DND-41 (cell line): Measurements from ENCODE around the gene RHOV.

Source experiments
- EZH2 ChIP-seq: IDR thresholded peaks from 3 replicates; pipeline ENCODE4 v1.6.1; 2012; ENCODE audit warnings: borderline replicate concordance, low read depth, mild to moderate bottlenecking, moderate library complexity, low read length, inconsistent platforms; ENCODE audit not compliant: severe bottlenecking
- TF ChIP-seq, protein P1 (sequence below): IDR thresholded peaks from 2 replicates; pipeline ENCODE4 v1.5.1; 2012; ENCODE audit warnings: borderline replicate concordance, low read length, moderate library complexity, mild to moderate bottlenecking; ENCODE audit not compliant: poor library complexity, severe bottlenecking; ENCODE audit errors: extremely low read depth

DNA sequence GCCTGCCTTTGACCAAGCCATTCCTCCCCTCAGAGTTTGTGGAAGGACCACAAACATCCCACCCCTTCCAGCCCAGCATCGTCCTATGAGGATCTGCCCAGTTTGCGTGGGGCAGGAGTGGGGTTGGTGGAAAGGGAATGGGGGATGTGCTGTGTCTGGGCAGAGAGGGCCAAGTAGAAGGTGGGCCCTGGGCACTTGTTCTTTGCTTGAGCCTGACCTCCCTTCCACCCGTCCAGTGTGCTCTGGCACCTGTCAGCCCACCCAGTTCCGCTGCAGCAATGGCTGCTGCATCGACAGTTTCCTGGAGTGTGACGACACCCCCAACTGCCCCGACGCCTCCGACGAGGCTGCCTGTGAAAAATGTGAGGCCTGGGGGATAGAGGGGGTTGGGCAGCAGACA lies 19.9 kb downstream of the RHOV start:
- no peak for TF ChIP-seq EZH2
- TF ChIP-seq, protein P1, sequence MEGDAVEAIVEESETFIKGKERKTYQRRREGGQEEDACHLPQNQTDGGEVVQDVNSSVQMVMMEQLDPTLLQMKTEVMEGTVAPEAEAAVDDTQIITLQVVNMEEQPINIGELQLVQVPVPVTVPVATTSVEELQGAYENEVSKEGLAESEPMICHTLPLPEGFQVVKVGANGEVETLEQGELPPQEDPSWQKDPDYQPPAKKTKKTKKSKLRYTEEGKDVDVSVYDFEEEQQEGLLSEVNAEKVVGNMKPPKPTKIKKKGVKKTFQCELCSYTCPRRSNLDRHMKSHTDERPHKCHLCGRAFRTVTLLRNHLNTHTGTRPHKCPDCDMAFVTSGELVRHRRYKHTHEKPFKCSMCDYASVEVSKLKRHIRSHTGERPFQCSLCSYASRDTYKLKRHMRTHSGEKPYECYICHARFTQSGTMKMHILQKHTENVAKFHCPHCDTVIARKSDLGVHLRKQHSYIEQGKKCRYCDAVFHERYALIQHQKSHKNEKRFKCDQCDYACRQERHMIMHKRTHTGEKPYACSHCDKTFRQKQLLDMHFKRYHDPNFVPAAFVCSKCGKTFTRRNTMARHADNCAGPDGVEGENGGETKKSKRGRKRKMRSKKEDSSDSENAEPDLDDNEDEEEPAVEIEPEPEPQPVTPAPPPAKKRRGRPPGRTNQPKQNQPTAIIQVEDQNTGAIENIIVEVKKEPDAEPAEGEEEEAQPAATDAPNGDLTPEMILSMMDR, result no peak
